GM18907 (cell line): Measurements from ENCODE around the gene LPGAT1.
"Not testable (repeated sequence)": the region's sequence is repeated elsewhere in the genome, so short reads cannot be mapped to it uniquely, and the experiment has no call there.

Experiments
- ATAC-seq: cut with Tn5 transposase; IDR thresholded peaks from one replicate; pipeline ENCODE4 v1.9.1; 2021; ENCODE audit warnings: mild to moderate bottlenecking, moderate library complexity; ENCODE audit not compliant: unreplicated experiment

Gene LPGAT1

DNA sequence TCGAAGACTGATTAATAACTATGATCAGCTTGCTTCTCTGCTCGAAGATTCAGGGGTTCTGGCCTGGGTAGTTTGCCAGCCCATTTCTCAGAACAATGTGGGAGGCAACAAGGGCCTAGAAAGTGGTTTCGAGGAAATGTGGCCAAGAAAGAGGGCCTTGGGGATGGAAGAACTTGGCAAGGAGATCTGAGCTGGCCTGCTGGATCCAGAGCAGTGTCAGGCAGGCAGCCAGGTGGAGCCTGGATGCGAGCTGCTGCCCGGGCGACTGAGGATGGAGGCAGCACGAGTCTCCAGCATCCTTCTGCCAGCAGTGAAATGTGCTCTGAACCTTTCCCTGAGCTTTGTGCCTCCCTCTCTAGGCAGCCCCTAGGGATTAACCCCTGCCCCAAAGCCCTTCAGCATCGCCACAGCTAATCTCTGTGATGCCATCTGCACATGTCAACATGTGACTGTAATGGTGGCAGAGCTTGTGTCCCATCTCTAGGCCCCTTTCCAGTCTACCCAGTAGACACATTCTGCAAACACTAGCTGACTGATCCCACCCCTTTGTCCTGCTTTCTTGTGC is 94.1 kb downstream of the LPGAT1 start:
- no peak for ATAC-seq

- no peak for ATAC-seq
Measured at GRCh38 chr1:211735208-211736170, 95.1 kb downstream of the LPGAT1 start.

DNA sequence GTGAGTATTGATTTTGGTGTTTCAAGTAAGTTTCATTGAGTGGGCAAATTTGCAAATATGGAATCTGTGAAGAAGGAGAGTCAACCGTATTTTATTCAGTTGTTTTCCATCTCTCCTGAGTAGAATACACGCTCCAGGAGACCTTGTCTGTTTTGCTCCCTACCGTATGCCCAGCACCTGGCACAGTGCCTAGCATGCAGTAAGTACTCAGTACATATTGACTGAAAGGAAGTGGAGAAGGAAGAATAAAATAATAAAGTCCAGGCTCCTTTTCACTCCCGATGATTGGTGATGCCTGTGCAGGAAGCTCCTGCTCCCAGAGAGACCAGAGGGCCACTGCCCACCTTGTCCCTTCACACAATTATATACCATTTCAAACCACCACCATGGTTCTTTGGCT is 95.8 kb downstream of the LPGAT1 start:
- no peak for ATAC-seq

DNA sequence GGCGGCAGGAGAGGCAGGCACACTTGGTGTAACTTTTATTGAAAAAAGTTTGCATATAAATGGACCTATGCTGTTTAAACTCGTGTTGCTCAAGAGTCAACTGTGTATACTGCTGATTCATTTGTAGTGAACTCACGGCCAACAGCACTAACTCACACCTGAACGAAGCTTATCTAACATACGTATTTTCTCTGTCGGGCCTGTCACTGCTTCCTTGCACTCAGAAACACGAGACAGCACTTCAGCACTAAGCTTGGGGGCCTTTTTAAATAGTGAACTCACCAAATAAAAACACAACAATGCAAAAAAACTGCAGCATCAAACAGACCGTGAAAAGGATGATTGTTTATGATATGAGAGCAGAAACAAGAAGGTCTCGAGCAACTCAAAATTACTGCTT is 96.2 kb downstream of the LPGAT1 start:
- ATAC-seq: no peak

DNA sequence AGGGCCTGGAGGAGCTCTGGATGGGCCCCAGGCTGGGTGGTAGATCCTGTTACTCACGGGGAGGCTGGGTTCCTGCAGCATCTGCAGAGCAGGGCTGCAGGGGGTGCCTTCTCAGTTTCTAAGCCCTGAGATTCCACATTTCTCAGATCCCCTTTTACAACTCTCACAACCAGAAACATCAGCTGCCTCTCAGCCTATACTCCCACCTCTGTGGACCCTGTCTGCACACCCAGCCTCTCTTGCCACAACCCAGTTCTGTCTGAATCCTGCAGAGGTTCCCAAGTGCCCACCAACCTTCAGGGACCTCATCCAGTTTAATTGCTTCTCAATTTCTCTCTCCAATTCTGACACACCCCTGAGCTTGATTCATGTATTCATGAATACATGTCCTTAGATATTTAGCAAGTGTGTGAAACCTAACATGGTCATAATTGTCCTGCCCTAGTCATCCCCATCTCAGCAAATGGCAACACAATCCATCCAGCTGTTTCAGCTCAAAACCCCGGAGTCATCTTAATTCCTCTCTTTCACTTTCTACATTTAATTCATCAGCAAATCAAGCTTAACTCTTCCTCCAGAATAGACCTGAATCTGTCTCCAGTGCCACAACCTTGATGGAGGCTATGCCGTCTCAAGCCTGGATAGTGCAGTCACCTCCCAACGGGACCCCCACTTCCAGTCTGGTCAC is 98.1 kb downstream of the LPGAT1 start:
- peak; percentile 76 for ATAC-seq

- ATAC-seq: no peak
Measured at GRCh38 chr1:211731456-211732292, 98.9 kb downstream of the LPGAT1 start.

GRCh38 chr1:211730347-211730746 is 100.2 kb downstream of the LPGAT1 start:
- ATAC-seq: no peak

GRCh38 chr1:211729238-211729637 is 101.3 kb downstream of the LPGAT1 start:
- no peak for ATAC-seq

- ATAC-seq: no peak
Measured at GRCh38 chr1:211726467-211726995, 104.0 kb downstream of the LPGAT1 start.

DNA sequence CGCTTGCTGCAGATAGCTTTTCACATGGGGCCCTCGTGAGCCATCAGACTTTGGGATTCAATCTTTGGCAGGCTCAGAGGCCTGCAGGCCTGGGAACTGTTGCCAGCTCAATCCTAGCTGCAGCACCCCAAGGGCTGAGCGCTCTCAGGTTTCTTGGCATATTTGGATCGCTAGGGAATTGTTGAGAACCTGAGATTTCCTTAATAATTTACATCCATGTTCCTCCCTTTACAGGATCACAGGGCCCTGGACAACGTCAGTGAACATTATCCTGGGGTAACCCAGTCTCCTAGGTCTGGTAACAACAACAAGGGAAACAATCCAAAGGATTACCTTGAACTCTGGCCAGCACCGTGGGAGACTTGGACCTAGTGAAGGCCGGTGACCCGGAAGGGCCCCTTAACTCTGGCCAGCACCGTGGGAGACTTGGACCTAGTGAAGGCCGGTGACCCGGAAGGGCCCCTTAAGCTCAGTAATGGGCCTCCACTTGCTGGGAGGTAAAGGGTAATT is 105.8 kb downstream of the LPGAT1 start:
- ATAC-seq: no peak

GRCh38 chr1:211723273-211723672 is 107.3 kb downstream of the LPGAT1 start:
- ATAC-seq: no peak

DNA sequence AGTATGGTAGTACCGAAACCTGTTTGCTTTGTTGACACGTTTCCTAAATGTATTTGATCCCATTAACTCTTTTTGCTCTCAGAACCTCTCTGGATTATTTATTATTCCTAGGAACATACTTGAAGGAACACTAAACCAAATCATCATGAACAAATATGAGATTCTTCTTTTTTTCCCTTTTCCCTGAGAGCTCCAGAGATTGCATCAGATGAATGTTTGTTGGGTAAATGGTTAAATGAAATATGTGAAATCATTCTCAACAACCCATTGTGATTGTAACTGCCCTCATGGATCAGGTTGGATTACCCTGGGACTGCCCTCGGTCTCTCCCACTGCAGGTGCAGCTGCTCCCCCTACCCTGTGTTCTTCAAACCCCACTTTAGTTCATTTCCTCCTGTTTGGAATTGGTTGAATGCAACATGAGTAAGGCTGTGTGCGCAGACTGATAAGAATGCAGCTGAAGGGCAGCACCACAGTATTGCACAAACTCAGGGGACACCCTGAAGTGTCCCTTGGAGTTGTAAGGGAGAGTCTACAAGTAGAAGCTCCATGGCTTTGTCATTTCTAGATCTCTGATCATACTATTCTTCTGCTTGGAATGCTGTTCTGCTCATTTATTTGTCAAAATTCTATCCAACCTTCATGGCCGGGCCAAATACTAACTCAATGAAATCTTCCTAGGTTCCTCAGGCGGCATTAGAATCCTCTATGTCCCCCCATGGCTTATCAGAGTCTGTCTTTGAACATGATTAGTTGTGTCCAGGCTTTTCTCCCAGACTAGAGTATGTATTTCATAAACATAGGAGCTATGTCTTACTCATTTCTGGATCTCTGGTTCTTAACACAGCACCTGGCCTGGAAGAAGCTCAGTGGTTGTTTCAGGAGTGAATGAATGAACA is 108.0 kb downstream of the LPGAT1 start:
- ATAC-seq: no peak

- not testable (repeated sequence) for ATAC-seq
Measured at GRCh38 chr1:211716555-211716954, 114.0 kb downstream of the LPGAT1 start.

- ATAC-seq: no peak
Measured at GRCh38 chr1:211715971-211716370, 114.6 kb downstream of the LPGAT1 start.

- no peak for ATAC-seq
Measured at GRCh38 chr1:211714154-211714553, 116.4 kb downstream of the LPGAT1 start.

DNA sequence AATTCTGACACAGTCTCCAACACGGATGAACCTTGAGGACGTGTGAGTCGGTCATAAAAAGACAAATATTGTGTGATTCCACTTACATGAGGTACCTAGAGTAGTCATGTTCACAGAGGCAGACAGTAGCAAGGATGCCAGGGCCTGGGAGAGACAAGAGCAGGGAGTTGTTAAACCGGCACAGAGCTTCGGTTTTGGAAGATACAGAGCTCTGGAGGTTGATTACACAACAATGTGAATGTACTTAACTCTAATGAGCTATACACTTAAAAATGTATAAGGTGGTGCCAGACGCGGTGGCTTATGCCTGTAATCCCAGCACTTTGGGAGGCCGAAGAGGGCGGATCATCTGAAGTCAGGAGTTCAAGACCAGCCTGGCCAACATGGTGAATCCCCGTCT is 117.3 kb downstream of the LPGAT1 start:
- no peak for ATAC-seq

- no peak for ATAC-seq
Measured at GRCh38 chr1:211711315-211711705, 119.3 kb downstream of the LPGAT1 start.

DNA sequence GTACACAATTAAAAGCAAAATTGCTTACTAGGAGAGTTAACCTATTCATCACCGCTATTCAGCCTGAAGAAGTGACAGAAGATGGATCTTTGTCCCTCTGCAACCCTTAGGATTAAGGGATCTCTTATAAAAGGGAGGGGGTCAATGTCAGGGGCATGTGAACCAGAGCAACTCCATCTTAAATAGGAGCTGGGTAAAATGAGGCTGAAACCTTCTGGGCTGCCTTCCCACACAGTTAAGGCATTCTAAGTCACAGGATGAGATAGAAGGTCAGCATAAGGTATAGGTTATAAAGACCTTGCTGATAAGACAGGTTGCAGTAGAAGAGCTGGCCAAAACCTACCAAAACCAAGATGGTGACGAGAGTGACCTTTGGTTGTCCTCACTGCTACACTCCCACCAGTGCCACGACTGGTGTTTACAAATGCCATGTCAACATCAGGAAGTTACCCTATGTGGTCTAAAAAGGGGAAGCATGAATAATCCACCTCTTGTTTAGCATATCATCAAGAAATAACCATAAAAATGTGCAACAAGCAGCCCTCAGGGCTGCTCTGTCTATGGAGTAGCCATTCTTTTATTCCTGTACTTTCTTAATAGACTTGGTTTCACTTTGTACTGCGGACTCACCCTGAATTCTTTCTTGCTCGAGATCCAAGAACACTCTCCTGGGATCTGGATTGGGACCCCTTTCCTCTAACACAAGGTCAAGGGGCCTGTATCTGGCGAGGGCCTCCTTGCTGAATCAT is 119.8 kb downstream of the LPGAT1 start:
- no peak for ATAC-seq

DNA sequence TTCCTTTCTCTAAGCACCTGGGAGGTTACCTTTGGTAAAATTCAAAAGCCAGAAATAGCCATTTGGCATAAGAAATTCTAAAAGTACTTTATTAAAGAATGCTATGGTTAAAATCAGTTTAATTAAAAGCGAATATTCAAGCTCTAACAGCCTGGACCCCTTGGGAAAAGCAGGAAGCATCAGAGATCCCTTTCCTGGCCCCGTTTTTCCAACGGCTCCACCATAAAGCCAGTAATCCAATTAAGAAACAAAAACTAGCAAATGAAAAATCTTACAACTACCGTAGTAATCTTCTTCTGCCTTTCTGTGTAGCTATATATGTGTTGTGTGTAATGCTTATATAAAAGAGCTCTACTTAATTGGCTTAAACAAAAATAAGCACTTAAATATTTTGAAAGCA is 121.6 kb downstream of the LPGAT1 start:
- no peak for ATAC-seq
